ENCODE measurements around the gene SDS. TPM values are rescaled to one million over a fixed set of nuclear protein-coding genes. Genes with fewer than 3 reads are reported as not detected.

Gene SDS
- total and polyA plus RNA-seq, 2 of the 8 experiments (the other 6 are each of a cell fraction or from before 2014, with no cell fraction given) = 0.21 TPM; not detected in 1

- TF ChIP-seq EP300 (IDR thresholded peaks at IDR 0.05; ENCODE audit: borderline replicate concordance in 1 of 2, low read depth in 2 of 2, low read length in 2 of 2) (no peak), TAF1 (IDR thresholded peaks at IDR 0.05; ENCODE audit: low read depth, low read length) (no peak)
These were observed 17.4 kb upstream of the SDS start (continued) for GRCh38 chr12:113420996-113421595.
